HCT116 (cell line): ENCODE data around the gene TGFBRAP1. TPM values are rescaled to one million over a fixed set of nuclear protein-coding genes. Genes with fewer than 3 reads are reported as not detected.

Source experiments
- ATAC-seq: fragments of 200-7000 bp; cut with Tn5 transposase; 2 replicates; pipeline ENCODE4 v1.9.1; 2020; ENCODE audit warnings: mild to moderate bottlenecking, moderate library complexity
- BruUV-seq: library from RNA; stranded (reverse); fragments of 400-500 nt; replicated peaks from 2 replicates; lab custom pipeline; 2021; lab: Mats Ljungman, UMichigan
- CTCF ChIA-PET: fragments of 300-600 bp; sonication (Branson Sonifier 250); formaldehyde crosslinking; loops from one replicate; lab custom pipeline; 2021; ENCODE audit warnings: antibody characterized with exemption; lab: Charles Lee
- POLR2A ChIA-PET: fragments of 300-600, 350-600 bp; sonication (Branson Sonifier 250); formaldehyde crosslinking; loops from one replicate; lab custom pipeline; 2021; ENCODE audit warnings: antibody characterized with exemption; lab: Charles Lee
- RAD21 ChIA-PET, 2 experiments: fragments of 300-600 bp; sonication (Branson Sonifier 250); formaldehyde crosslinking; loops; one replicate each; lab custom pipeline; 2023; ENCODE audit warnings: low total read pairs in 2 of 2; ENCODE audit not compliant: uncharacterized antibody in 2 of 2, unreplicated experiment in 2 of 2, low non-redundant PET in 1 of 2; lab: Charles Lee
- DNase-seq: peaks from one replicate; pipeline ENCODE4 v3.0.0-alpha.2; 2010; ENCODE audit warnings: low read depth, low spot score
- H2AFZ ChIP-seq: fragments of 200-600 bp; shearing (Covaris generic), sonication (generic); 2 replicates; pipeline ENCODE4 v1.6.1; 2017; ENCODE audit warnings: low read depth, mixed run types, mixed read lengths, antibody characterized with exemption, low read length; ENCODE audit not compliant: poor library complexity, severe bottlenecking
- H3K27ac ChIP-seq: 2 replicates; pipeline ENCODE4 v1.5.1; 2012; ENCODE audit warnings: low read depth, low read length
- H3K27me3 ChIP-seq: fragments of 200-600 bp; sonication (generic); 2 replicates; pipeline ENCODE4 v1.6.1; 2016; ENCODE audit warnings: mixed run types, low read length, mixed read lengths; ENCODE audit not compliant: insufficient read depth
- H3K36me3 ChIP-seq, 2 experiments: fragments of 200-500 bp in 1 of 2; fragments of 200-600 bp in 1 of 2; sonication (Bioruptor generic) in 1 of 2; sonication (generic) in 1 of 2; 2 replicates each; pipeline versions ENCODE4 v1.5.1 to v1.6.1; 2014 to 2016; ENCODE audit warnings: low read length in 2 of 2, inconsistent platforms in 1 of 2, mixed read lengths in 1 of 2, mixed run types in 1 of 2; ENCODE audit not compliant: insufficient read depth in 2 of 2, control insufficient read depth in 1 of 2
- H3K4me1 ChIP-seq, 2 experiments: fragments of 200-600 bp in 1 of 2; sonication (generic) in 1 of 2; 2 replicates each; pipeline versions ENCODE4 v1.5.1 to v1.6.1; 2012 to 2017; ENCODE audit warnings: low read length in 2 of 2, inconsistent platforms in 1 of 2, mild to moderate bottlenecking in 1 of 2, mixed read lengths in 1 of 2, mixed run types in 1 of 2, moderate library complexity in 1 of 2; ENCODE audit not compliant: insufficient read depth in 2 of 2, control insufficient read depth in 1 of 2
- H3K4me2 ChIP-seq: fragments of 200-600 bp; sonication (generic); 2 replicates; pipeline ENCODE4 v1.6.1; 2017; ENCODE audit warnings: mixed run types, low read length, mixed read lengths
- H3K4me3 ChIP-seq, 2 experiments: fragments of 200-600 bp in 1 of 2; sonication (generic) in 1 of 2; replicated peaks in 1 of 2; 2 replicates each; pipeline ENCODE4 v1.5.1; 2011 to 2016; ENCODE audit warnings: low read length in 2 of 2, control low read depth in 1 of 2, low read depth in 1 of 2, mild to moderate bottlenecking in 1 of 2, mixed read lengths in 1 of 2, mixed run types in 1 of 2
- H3K79me2 ChIP-seq: fragments of 200-600 bp; sonication (generic); 2 replicates; pipeline ENCODE4 v1.6.1; 2017; ENCODE audit warnings: mild to moderate bottlenecking, mixed run types, low read length, moderate library complexity, mixed read lengths; ENCODE audit not compliant: insufficient read depth
- H3K9ac ChIP-seq: fragments of 200-600 bp; sonication (generic); 2 replicates; pipeline ENCODE4 v1.6.1; 2016; ENCODE audit warnings: low read length, mixed read lengths
- H3K9me2 ChIP-seq: fragments of 200-600 bp; sonication (generic), shearing (Covaris generic); 2 replicates; pipeline ENCODE4 v1.6.1; 2017; ENCODE audit warnings: mixed run types, mild to moderate bottlenecking, moderate library complexity; ENCODE audit not compliant: insufficient read depth
- H3K9me3 ChIP-seq, 2 experiments: fragments of 200-500 bp in 1 of 2; fragments of 200-600 bp in 1 of 2; sonication (Bioruptor generic) in 1 of 2; sonication (generic) in 1 of 2; 2 replicates each; pipeline ENCODE4 v1.6.1; 2014 to 2017; ENCODE audit warnings: low read length in 2 of 2, mixed read lengths in 2 of 2, inconsistent platforms in 1 of 2, low read depth in 1 of 2, mild to moderate bottlenecking in 1 of 2, mixed run types in 1 of 2, moderate library complexity in 1 of 2; ENCODE audit not compliant: control insufficient read depth in 1 of 2, insufficient read depth in 1 of 2
- H4K20me1 ChIP-seq: fragments of 200-600 bp; sonication (generic), shearing (Covaris generic); 2 replicates; pipeline ENCODE4 v1.6.1; 2017; ENCODE audit warnings: mixed run types, mild to moderate bottlenecking, moderate library complexity; ENCODE audit not compliant: insufficient read depth
- CEBPB ChIP-seq: IDR thresholded peaks from 2 replicates; pipeline ENCODE4 v1.6.1; 2012; ENCODE audit warnings: low read depth
- EGR1 ChIP-seq: IDR thresholded peaks from 2 replicates; pipeline ENCODE4 v1.6.1; 2012; ENCODE audit warnings: low read depth
- ELF1 ChIP-seq: IDR thresholded peaks from 2 replicates; pipeline ENCODE4 v1.6.1; 2012; ENCODE audit warnings: low read depth, borderline replicate concordance
- FOSL1 ChIP-seq: IDR thresholded peaks from 2 replicates; pipeline ENCODE4 v1.6.1; 2012; ENCODE audit warnings: low read depth
- RAD21 ChIP-seq: IDR thresholded peaks from 2 replicates; pipeline ENCODE4 v1.6.1; 2012; ENCODE audit warnings: low read depth, mild to moderate bottlenecking
- TCF7L2 ChIP-seq: IDR thresholded peaks from 2 replicates; pipeline ENCODE4 v1.7.0; 2011; ENCODE audit warnings: borderline replicate concordance, inconsistent platforms; ENCODE audit not compliant: insufficient read depth, insufficient read length; ENCODE audit errors: extremely low read depth
- ZBTB33 ChIP-seq: IDR thresholded peaks from 2 replicates; pipeline ENCODE4 v1.6.1; 2011; ENCODE audit warnings: mild to moderate bottlenecking, low read length, moderate library complexity; ENCODE audit not compliant: insufficient replicate concordance; ENCODE audit errors: extremely low read depth
- intact Hi-C: fragments of 100-400 bp; cut with micrococcal nuclease; formaldehyde crosslinking; loops from 2 replicates; pipeline ENCODE4 v1.10.0; 2022
- total RNA-seq: library from RNA; stranded (reverse); gene quantifications from one replicate; pipeline ENCODE4 v1.2.1, GENCODE V29; 2021; ENCODE audit not compliant: unreplicated experiment

The TGFBRAP1 gene
- total RNA-seq, 1 experiment from 2014 or later = 18.3 TPM

- Histone ChIP-seq H3K4me2 (no peak overlapping the region), H3K79me2 (peaks cover 46% of the 10 kb centered on the region; the same call in 1 of the 2 replicates), H4K20me1 (no peaks in the 10 kb centered on the region), H3K9me3 (no peaks in the 10 kb centered on the region), H2AFZ (no peak overlapping the region), H3K9me2 (no peaks in the 10 kb centered on the region), H3K27ac (no peak overlapping the region), H3K4me3 (no peak overlapping the region), H3K27me3 (no peaks in the 10 kb centered on the region), H3K9ac (no peak overlapping the region), H3K4me1 (no peaks in the 10 kb centered on the region), H3K36me3 (peaks cover 19 to 52% of the 10 kb centered on the region in 2 experiments; a peak in 2 of 4 replicates)
- no peak for DNase-seq
- RAD21 ChIA-PET = no interaction called here
- intact Hi-C loops = loop anchor here (1.0 kb wide), 1 partner anchor 152 kb away; no protein-coding TSS in a partner anchor
- no peak for TF ChIP-seq CEBPB
- no peak for TF ChIP-seq TCF7L2
- TF ChIP-seq RAD21 = no peak
- no peak for TF ChIP-seq ELF1
- no peak for TF ChIP-seq ZBTB33
- no peak for TF ChIP-seq EGR1
- TF ChIP-seq FOSL1 = no peak
- POLR2A ChIA-PET = no interaction called here
- ATAC-seq = no peak
- CTCF ChIA-PET = no interaction called here
- no TSS peak for BruUV-seq
Measured at GRCh38 chr2:105368759-105369408, 39.3 kb upstream of the TGFBRAP1 start.
